SIG-M5 treated with dmso at 0.1 percent for 504 hours (cell line): ENCODE data around the gene CSNK1G3.

Experiments
- DNase-seq: peaks from one replicate; lab custom pipeline; 2025; ENCODE audit not compliant: unreplicated experiment; lab: John Stamatoyannopoulos, UW

CSNK1G3 gene

DNA sequence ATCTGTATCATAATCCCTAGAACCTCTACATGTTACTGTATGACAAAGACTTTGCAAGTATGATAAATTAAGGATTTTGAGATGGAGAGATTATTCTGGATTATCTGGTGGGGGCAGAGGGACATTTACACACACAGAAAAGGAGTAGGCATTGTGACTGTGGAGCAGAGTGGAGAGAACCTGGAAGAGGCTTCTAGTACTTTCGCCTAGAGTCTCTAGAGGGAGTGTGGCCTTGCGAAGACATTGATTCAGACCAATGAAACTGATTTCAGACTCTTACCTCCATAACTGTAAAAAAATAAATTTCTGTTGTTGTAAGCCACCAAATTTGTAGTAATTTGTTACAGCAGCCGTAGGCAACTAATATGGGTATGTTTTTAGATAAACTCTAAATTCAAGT lies 45.9 kb downstream of the CSNK1G3 start:
- no peak for DNase-seq

DNA sequence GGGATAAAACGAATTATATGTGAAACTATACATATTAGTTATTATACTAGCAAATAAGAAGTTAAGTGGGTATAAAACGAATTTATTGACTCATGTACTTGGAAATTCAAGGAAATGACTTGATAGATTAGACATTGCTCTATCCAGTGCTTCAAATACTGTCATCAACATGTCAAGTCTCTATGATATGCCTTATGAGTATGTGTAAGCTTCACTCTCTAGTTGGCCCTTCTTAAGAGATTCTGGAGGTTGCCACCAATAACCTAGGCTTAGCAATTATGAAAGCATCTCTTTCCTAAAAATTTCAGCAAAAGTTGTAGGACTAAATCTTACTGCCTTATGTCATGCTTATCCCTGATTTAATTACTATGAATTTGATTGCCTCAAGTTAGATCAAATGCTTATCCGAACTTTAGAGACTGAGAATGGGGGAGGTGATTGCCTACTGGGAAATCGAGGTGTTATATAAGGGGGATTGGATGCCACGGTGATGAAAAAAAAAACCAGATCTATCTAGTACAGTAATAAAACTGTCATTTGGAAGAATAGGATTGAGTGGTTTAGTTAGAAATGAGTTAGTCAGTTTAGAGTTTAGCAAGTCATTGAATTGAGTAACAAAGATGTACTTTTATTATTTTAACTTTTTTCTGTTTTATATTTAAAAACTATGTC lies 46.9 kb downstream of the CSNK1G3 start:
- DNase-seq, result no peak

DNA sequence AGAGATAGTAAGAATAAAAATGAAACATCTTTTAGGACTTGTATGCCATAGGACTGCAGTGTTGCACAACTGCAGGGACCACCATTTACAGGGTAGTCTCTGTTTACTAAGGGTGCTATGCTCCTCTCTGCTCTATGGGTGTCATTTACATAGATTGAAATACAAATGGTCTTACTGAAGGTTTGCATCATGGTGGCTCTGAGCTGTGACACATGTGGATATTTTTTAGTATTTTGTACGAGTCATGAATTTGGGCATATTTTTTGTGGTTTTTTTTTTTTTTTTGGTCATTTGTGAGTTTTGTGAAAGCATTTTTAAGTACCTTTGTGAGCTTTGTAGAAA lies 47.4 kb downstream of the CSNK1G3 start:
- no peak for DNase-seq

DNA sequence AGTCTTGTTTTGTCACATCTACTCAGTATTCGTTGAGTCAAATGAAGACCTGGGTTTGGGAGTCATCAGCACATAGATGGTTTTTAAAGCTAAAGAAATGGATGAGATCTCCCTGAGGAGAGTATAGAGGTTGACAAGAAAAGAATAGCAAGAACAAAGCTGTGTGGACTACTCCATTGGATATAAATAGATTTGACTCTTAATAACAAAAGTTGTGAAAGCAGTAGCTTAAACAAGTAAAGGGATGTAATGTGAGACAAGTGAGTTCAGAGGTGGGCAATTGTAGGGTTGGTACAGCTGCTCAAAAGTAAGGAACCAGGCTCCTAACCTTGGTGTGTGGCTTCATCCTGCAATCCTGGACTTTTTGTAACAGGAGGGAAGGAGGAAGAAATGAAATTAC lies 49.3 kb downstream of the CSNK1G3 start:
- no peak for DNase-seq

DNA sequence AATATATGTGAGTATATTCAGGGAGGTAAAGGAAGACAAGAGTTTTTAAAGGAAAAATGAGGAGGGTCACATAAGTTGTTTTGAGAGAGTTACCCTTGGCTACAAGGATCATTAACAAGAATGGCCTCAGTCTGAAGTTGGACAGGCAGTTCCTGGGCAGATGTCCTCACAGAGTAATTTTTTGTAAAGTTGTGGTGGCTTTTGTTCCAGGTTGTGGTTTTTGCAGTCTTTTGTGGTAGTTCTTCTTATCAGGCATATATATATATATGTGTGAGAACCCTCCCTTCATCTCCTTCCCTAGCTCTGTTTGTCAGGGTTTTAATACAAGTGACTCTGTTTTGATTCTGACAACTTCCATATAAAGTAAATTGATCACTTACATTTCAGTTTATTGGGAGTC lies 60.0 kb downstream of the CSNK1G3 start:
- DNase-seq, result no peak

DNA sequence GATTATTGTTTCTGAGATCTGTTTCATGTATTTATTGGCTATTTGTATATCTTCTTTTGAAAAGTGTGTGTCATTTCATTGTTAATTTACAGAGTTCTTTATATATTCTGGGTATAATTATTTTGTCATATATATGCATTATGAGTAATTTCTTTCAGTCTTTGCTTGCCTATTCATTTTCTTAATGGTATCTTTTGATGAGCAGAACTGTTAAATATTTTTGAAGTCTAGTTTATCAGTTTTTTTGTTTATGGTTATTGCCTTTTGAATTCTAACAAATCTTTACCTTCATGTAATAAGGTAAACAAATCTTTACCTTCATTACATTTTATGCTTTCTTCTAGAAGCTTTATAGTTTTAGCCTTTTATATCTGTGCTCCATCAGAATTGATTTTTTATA lies 66.4 kb downstream of the CSNK1G3 start:
- no peak for DNase-seq

DNA sequence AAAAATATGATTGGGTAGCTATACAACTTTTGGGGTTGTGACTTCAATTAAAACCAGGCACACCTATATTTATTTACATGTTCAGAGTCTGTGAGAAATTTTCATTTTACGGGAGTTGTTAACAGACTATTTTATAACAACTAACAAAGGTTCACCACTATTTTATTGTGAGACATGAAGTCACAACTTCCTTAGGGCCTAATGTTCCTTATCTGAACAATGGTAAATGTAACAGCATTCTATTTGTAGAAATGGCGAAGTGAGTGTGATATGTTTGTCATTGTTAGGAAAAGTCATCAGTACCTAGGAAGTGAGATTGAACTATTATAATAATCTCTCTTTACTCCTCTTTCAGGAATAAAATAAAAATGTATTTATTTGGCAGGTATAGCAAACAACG lies 67.4 kb downstream of the CSNK1G3 start:
- DNase-seq, result no peak

DNA sequence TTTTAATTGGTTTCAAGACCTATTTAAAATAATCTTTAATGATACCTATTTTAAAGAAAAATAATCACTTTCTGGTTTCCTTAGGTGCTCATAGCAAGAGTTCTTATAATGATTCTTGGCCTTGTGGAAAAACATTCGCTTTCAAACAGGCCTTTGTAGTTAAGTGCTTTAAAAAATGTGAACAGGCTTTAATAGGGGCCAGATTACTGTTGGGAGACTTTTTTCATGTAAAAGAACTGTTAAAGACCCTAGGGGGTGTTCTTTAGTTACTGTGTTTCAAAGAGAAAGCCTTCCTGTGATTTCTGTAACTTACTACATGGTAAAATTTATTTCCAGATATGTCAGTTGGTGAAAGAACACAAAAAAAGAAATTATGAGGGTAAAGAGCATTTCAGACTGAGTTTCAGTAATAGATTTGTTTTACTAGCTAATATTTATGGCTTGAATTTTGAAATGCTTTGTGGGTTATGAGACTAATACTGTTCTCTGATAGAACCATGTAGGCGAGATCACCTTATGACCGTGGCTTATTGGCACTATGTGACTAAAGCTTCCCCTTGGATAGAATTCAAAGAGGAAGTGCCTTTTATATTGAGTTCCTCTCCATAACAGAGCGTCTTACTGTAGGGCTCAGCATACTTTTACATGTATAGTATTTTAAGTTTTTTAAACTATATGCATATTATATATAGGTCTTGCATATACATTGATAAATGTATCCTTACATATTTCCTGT lies 70.7 kb downstream of the CSNK1G3 start:
- peak; percentile 30 for DNase-seq

DNA sequence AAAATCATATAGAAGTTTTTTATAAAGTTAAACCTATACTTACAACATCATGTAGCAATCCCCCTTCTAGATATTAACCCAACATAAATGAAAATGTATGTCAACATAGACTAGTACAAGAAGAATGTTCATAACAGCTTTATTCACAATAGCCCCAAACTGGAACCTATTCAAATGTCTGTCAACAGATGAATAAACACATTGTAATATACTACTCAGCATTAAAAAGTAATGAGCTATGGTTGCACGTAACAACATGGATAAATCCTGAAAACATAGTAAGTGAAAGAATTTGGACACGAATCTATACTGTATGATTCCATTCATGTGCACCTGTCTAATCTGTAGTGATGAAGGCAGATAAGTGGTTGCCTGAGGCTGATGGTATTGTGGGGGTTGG lies 73.9 kb downstream of the CSNK1G3 start:
- no peak for DNase-seq

DNA sequence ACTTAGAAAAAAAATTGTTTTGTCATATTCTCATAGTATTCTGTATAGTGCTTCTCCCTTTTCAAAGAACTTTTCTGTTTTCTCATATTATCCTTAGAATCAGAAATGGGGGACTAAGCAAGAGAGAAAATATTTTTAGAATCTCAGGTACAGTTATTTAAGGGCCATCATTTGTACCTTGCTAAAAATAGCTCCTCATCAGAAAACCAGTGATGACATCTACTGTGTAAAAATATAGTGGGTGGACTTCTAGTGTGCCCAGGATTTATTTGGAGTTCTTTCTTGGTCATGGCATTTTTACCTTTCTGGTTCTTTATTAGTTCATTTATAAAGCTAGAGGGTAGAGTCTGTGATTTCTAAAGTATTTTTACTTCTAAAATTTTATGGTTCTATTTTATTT lies 82.5 kb downstream of the CSNK1G3 start:
- no peak for DNase-seq

DNA sequence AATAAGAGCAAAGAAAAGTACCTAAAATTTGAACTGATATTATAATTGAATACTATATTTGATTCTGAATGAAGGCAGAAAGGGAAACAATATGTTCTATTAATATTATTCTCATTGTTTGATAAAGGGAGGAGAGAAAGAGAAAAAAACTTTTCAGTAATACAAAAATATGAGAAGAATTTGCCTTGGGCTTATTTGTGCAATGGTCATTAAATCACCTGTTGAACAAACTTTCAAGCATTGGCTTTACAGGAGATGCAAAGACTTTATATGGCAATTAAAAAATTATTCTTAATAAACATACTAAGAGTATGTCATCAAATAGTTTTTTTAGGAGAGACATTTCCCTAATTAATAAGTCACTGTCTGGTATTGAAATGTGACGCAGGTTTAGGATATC lies 85.0 kb downstream of the CSNK1G3 start:
- DNase-seq, result no peak

DNA sequence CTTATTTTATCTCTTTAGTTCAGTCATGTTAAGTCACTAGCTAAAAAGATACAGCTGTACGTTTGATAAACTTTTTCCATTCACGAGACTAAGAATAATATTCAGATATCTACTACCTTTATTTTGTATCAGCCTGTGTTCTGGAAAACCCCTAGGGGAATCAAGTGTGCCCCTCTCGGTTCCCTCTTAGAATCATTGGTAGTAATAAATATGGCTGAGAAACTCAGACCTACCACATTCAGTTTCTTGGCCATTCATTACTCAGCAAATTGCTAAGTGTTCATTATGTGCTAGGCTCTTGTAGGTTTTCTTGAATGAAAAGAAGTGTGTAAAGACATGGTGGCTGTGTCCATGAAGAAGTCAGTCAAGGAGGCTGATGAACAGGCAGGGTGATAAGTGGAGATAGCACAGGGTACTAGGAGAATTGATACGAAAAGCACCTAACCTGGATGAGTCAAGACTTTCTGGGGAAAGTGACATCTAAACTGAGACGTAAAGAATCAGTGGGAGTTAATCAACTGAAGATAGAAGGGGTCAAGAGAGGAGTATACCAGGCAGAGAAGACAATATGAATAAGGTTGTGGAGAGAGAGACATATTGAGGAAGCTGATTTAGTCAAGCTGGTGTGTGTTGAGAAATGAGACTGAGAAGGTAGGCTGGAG lies 86.2 kb downstream of the CSNK1G3 start:
- DNase-seq, result no peak

DNA sequence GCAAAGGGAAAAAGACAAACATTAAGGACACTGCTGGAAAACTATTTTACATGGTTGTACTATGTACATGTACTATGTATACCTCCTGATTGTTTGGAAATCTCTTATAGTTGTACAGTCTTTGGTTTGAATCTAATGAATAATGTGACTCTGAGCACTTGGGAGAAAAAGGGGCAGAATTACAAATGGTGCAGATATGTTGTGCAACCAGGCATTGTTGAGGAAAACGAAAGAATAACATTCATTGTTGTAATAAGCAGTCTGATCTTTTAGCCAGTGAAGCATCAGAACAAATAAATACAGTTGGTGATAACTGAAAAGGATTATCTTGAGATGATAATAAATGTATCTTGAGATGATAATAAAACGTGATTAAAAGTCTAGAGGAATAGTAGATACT lies 87.2 kb downstream of the CSNK1G3 start:
- no peak for DNase-seq

DNA sequence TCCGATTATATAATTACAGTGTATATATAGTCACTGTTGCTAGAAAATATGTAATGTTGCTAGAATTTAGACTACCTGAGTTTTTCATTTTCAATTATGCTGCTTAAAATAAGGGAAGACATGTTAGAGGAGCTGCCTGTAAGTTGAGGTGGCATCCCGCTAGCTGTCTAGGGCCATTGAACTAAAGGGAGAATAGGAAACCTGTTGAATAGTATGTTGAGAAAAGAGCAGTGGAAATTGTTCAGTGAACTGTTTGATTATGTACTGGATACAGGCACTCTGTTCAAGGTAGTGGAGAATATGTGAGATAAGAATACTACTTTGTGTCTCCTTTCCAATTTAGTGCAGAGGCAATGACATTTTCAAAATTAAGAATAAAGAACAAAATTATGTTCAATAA lies 89.6 kb downstream of the CSNK1G3 start:
- no peak for DNase-seq

DNA sequence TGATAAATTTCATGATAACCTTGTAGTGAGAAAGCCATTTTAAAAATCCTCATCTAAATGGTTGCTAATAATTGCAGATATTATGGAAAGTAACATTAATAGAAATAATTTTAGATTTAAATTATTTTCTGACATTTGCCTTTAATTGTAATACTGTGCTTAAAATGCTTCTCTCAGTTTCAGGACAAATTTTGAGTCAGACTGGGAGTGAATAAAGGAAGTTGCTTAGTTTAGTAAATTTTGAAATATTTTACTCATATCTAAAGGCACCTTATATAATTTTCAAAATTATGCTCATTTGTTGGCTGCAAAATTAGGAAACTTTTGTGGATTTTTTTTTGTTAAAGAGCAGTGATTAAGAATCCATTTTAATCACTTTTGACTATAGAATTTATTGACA lies 93.8 kb downstream of the CSNK1G3 start:
- no peak for DNase-seq

DNA sequence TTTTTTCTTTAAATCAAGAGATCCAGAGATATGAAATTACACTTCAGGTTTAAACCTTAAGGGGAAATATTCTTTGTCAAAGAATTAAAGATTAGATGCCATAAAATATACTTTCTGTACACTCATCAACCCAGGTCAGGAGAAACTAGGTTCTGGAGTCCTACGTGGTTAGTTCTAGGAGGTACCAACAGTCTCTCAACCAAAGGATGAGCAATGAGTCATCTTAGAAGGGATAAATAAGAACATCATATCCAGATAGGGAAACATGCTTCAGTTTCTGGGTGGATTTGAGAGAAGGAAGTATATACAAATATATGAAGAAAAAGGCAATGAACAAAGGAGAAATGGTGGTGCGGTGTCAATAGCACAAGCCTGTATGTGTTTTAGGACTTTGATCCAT lies 98.2 kb downstream of the CSNK1G3 start:
- DNase-seq, result no peak

DNA sequence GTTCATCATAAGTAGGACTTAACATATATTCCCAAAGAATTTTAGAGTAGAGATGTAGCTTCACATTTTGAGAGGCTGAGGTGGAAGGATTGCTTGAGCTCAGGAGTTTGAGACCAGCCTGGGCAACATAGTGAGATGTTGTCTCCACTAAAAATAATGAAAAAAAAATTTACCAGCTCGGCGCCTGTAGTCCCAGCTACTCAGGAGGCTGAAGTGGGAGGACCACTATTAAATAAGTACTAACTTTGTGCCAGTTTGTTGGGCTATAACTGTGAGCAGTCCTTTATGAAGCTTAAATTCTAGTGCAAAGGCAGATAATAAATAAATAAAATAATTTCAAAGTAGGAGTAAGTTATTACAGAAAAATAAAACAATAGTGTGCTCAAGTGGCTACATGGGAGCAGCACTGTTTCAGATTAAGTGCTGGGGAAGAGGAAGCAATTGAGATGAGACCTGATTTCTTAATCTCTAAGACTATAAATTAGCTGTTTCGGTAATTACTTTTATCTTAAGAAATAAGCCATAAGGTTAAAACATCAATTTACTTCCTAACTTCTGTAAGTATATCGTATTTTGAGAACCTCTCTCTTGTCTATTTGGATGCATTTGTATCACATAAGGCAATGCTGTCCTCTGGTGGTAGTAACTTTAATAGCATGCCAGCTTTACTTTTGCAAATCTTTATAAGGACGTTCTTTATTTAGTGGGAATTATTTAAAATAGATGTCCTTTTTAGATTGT lies 98.9 kb downstream of the CSNK1G3 start:
- peak; percentile 60 for DNase-seq

DNA sequence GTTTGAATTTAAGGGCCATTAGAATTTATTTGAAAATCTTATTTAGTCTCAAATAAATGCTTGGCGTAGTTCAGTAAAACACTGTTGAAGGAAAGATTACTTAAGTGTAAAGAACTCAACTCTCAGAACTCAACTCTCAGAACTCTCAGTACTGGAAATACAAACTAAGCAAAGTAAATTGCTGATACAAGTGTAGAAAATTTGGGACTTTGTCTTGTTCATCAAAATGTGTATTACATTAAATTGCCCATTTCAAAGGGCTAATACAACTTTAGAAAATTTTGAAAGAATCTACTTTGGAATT lies 99.4 kb downstream of the CSNK1G3 start:
- no peak for DNase-seq

DNA sequence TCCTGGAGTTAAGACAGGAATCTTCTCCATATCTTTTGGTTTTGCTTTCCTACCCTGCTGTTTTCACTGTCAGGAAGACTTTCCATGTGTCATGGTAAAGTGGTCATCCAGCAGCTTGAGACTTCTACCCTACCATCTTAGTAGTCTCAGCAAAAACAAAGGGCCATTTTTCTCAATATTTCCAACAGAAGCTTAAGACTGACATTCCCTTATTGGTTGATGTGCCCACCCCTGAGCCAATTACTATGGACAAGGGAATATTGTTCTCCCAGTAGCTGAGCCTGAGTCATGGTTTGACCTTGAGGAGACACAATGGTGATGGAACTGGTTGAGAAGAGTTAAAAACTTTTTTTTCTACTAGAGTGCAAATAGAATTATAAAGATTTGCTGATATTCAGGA lies 105.6 kb downstream of the CSNK1G3 start:
- DNase-seq, result no peak

DNA sequence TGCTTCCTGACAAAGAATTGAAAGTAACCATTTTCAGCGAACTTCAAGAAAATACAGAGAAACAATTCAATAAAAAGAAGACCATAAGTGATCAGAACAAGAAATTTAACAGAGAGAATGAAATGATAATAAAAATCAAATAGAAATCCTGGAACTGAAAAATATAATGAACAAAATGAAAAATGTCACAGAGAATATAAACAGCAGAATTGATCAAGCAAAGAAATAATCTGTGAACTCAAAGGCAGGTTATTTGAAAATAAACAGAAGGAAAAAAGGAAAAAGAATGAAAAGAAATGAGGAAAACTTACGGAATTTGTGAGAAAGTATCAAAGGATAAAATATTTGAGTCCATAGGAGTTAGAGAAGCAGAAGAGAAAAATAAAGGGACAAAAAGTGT lies 114.1 kb downstream of the CSNK1G3 start:
- no peak for DNase-seq

DNA sequence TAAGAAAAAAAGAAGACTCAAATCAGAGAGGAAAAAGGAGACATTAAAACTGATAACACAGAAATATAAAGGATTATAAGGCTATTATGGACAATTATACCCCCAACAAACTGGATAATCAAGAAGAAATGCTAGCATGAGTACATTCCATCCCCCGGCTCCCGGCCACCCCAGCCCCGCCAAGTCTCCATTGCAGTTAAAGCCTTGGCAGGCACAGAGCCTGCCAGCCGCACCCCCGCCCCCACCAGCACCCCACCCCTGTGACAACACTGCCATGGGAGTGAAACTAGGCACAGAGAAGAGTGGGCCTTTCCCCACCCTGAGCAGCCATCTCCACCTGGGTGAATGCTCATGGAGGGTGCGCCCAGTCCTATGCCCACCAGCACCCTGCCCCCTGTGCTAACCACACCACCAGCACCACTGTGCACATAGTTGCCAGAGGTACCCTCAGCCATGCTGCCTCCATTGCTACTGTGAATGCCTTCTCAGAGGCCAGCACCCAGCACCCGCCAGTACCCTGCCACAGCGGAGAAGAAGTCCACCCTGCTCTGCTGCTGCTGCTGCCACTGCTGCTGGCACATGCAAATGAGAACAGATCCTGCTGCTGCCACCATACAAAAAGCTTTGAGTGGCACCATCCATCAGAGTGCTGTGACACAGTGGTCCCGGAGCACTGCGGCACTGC lies 117.0 kb downstream of the CSNK1G3 start:
- no peak for DNase-seq
